Psoas muscle (tissue), 8 donors: ENCODE data around the gene CFAP299. TPM values are rescaled to one million over a fixed set of nuclear protein-coding genes. Genes with fewer than 3 reads are reported as not detected.

Experiments used
- ATAC-seq, 4 donors: fragments of 200-7000 bp; cut with Tn5 transposase; one replicate each; pipeline ENCODE4 v1.9.1; 2020; ENCODE audit warnings: moderate library complexity in 3 of 4, mild to moderate bottlenecking in 2 of 4
- DNase-seq, 2 donors: peaks; one replicate each; pipeline ENCODE4 v3.0.0-alpha.2; 2020
- H3K27ac ChIP-seq: fragments of 200-600 bp; one replicate; pipeline ENCODE4 v1.8.0; 2022
- H3K27me3 ChIP-seq, 3 donors: fragments of 200-600 bp in 1 of 3; one replicate each; pipeline versions ENCODE4 v1.6.1 to v1.8.0; 2013 to 2022; ENCODE audit warnings: low read length in 2 of 3, mild to moderate bottlenecking in 2 of 3, moderate library complexity in 1 of 3; ENCODE audit not compliant: insufficient read depth in 3 of 3
- H3K36me3 ChIP-seq, 2 donors: fragments of 200-600 bp in 1 of 2; one replicate each; pipeline versions ENCODE4 v1.6.1 to v1.8.0; 2013 to 2022; ENCODE audit warnings: low read depth in 1 of 2, mild to moderate bottlenecking in 1 of 2, moderate library complexity in 1 of 2; ENCODE audit not compliant: insufficient read depth in 1 of 2
- H3K4me1 ChIP-seq: fragments of 200-600 bp; one replicate; pipeline ENCODE4 v1.8.0; 2022
- H3K4me3 ChIP-seq: fragments of 200-600 bp; one replicate; pipeline ENCODE4 v1.8.0; 2022; ENCODE audit warnings: mild to moderate bottlenecking
- H3K9me3 ChIP-seq: fragments of 200-600 bp; one replicate; pipeline ENCODE4 v1.8.0; 2022
- WGBS, 3 donors: extraction: QIAGEN DNeasy Blood & Tissue Kit; methylation state at CpG; one replicate each; pipeline versions ENCODE4 v1.1.6 to v1.1.7; 2013; 5-methylcytosine and 5-hydroxymethylcytosine counted together
- intact Hi-C, 2 donors: fragments of 100-400 bp; cut with DNase I; formaldehyde crosslinking; loops; one replicate each; pipeline versions ENCODE4 v1.11.0 to v1.14.2; 2022
- polyA plus RNA-seq, 3 donors: library from polyadenylated mRNA; stranded (reverse); fragments of 200-250 nt; gene quantifications; one replicate each; pipeline ENCODE4 v1.2.3, GENCODE V29; 2013
- total RNA-seq, 4 donors: library from RNA; stranded (reverse); fragmentation: NEBNext Ultra II Directional in 2 of 4; extraction: Animal tissue kit (Norgen Biotek cat#: 25700) in 2 of 4; gene quantifications; one replicate each; pipeline versions ENCODE4 v1.2.1 to v1.2.4, GENCODE V29; 2021 to 2023
- TF ChIP-seq, protein P1 (sequence below): fragments of 200-600 bp; IDR thresholded peaks from one replicate; pipeline ENCODE4 v1.8.0; 2022; ENCODE audit warnings: antibody characterized with exemption
- donor health status: healthy with polysubstance abuse.
- donor health status: DM: no; HTN: no; CAD: no; lungs with moderate emphysema.
- donor health status: Bipolar disorder and iron deficiency.
- donor health status: healthy.
- donor health status: DM: yes; HTN: yes; CAD: no.
- donor health status: DM: no; HTN: no; CAD: no.
- donor health status: DM: no; HTN: no; CAD: no.
- donor health status: DM: yes; HTN: yes; CAD: no.

Gene CFAP299
- total and polyA plus RNA-seq, 7 donors: not detected

DNA sequence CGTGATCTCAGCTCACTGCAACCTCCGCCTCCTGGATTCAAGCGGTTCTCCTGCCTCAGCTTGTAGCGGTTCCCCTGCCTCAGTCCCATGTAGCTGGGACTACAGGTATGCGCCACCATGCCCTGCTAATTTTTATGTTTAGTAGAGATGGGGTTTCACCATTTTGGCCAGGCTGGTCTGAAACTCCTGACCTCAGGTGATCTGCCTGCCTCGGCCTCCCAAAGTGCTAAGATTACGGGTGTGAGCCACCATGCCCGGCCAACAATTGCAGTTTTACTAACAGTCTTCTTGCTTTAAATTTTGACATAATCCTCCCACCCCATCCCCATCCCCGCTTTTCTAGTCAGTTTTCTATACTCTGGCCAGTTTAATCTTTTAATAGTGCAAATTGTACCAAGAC lies 112.0 kb downstream of the CFAP299 start:
- 92 to 94% (median 94%) methylated on average over 9 of the region's 9 CpGs for WGBS, 3 donors
- ATAC-seq (no peak), DNase-seq (no peak)
- intact Hi-C loops: no loop called here
- H3K4me1 ChIP-seq: no peaks in the 10 kb centered on the region
- TF ChIP-seq, protein P1, sequence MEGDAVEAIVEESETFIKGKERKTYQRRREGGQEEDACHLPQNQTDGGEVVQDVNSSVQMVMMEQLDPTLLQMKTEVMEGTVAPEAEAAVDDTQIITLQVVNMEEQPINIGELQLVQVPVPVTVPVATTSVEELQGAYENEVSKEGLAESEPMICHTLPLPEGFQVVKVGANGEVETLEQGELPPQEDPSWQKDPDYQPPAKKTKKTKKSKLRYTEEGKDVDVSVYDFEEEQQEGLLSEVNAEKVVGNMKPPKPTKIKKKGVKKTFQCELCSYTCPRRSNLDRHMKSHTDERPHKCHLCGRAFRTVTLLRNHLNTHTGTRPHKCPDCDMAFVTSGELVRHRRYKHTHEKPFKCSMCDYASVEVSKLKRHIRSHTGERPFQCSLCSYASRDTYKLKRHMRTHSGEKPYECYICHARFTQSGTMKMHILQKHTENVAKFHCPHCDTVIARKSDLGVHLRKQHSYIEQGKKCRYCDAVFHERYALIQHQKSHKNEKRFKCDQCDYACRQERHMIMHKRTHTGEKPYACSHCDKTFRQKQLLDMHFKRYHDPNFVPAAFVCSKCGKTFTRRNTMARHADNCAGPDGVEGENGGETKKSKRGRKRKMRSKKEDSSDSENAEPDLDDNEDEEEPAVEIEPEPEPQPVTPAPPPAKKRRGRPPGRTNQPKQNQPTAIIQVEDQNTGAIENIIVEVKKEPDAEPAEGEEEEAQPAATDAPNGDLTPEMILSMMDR: no peak
- H3K27me3 ChIP-seq: no peaks in the 10 kb centered on the region
- no peak overlapping the region for H3K27ac ChIP-seq
- no peaks in the 10 kb centered on the region for H3K9me3 ChIP-seq
- no peaks in the 10 kb centered on the region for H3K36me3 ChIP-seq
- H3K4me3 ChIP-seq: no peak overlapping the region

DNA sequence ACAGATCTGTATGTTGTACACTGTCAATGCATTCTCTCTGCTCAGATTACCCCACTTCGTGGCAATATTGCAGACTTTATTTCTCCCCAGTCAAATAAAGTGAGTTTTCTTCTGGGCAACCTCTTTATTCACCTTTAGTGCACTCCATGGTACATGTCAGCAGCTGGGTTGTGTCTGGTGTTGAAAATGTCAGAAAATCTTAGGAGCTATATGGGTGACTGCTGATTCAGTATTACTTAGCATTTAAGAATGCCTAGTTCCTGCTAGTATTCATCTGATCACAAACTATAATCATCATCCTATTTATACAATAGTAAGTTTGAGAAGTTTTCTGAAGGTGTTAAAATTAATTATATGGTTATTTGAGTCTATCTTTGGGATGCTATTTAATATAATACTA lies 112.5 kb downstream of the CFAP299 start:
- no peaks in the 10 kb centered on the region for H3K9me3 ChIP-seq
- no peaks in the 10 kb centered on the region for H3K4me1 ChIP-seq
- no peak for DNase-seq
- H3K27ac ChIP-seq: no peak overlapping the region
- H3K36me3 ChIP-seq: no peaks in the 10 kb centered on the region
- TF ChIP-seq, protein P1: no peak
- 57 to 83% (median 66%) methylated on average over 1 of the region's 1 CpG for WGBS, 3 donors
- H3K27me3 ChIP-seq: no peaks in the 10 kb centered on the region
- intact Hi-C loops: no loop called here
- H3K4me3 ChIP-seq: no peak overlapping the region
- ATAC-seq: no peak

- TF ChIP-seq, protein P1: no peak
- no peak overlapping the region for H3K4me3 ChIP-seq
- H3K27me3 ChIP-seq: no peaks in the 10 kb centered on the region
- DNase-seq: no peak
- 44 to 54% (median 51%) methylated on average over 2 of the region's 2 CpGs for WGBS, 3 donors
- intact Hi-C loops: no loop called here
- ATAC-seq: no peak
- H3K36me3 ChIP-seq: no peaks in the 10 kb centered on the region
- H3K9me3 ChIP-seq: no peaks in the 10 kb centered on the region
- no peaks in the 10 kb centered on the region for H3K4me1 ChIP-seq
- no peak overlapping the region for H3K27ac ChIP-seq
These were observed 116.5 kb downstream of the CFAP299 start for GRCh38 chr4:80452055-80452454.

GRCh38 chr4:80452768-80453167 lies 117.2 kb downstream of the CFAP299 start:
- Histone ChIP-seq H3K4me1 (no peaks in the 10 kb centered on the region), H3K4me3 (no peak overlapping the region), H3K9me3 (no peaks in the 10 kb centered on the region), H3K36me3 (no peaks in the 10 kb centered on the region), H3K27ac (no peak overlapping the region), H3K27me3 (no peaks in the 10 kb centered on the region)
- TF ChIP-seq, protein P1: no peak
- intact Hi-C loops: no loop called here
- DNase-seq (no peak), ATAC-seq (no peak)
- whole genome bisulfite sequencing, 3 donors: 61 to 65% (median 62%) methylated on average over 4 of the region's 4 CpGs

DNA sequence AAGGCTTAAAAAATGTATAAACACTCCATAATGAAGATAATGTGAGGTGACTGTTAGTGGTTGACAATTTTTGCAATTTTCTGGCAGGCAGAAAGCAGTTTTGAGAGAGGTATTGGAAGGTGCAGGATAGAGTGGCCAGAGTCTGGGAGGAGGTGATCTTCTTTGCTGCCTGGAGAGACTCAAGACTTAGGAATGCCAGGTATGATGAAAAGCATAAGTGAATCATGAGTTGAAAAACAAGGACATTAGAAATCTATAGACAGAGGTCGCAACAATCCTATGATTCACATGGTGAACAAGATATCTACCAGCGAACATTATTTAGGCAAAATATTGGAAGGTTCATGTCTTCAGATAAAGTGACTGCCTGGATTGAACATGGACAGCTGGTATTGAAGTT lies 118.5 kb downstream of the CFAP299 start:
- H3K27me3 ChIP-seq: no peaks in the 10 kb centered on the region
- no peak overlapping the region for H3K4me3 ChIP-seq
- no peaks in the 10 kb centered on the region for H3K9me3 ChIP-seq
- 88 to 94% (median 92%) methylated on average over 2 of the region's 2 CpGs for WGBS, 3 donors
- TF ChIP-seq, protein P1: no peak
- no peak overlapping the region for H3K27ac ChIP-seq
- intact Hi-C loops: no loop called here
- no peaks in the 10 kb centered on the region for H3K4me1 ChIP-seq
- DNase-seq: no peak
- no peak for ATAC-seq
- H3K36me3 ChIP-seq: no peaks in the 10 kb centered on the region
